ENCODE results near the gene LYPD6B.

DNA sequence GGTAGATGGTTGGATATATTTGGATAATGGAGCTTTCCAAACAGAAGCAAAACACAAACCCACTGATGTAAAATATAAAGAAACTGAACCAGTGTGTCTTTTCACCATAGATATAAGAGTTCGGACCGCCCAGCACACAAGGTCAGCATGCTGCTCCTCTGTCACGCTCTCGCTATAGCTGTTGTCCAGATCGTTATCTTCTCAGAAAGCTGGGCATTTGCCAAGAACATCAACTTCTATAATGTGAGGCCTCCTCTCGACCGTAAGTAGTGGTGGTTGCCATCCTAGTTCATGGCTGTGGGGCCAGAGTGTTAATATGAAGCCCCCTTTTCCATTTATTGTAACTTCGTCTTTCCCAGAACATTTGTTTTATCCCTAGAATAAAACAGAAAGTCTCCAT, 166.6 kb downstream of the LYPD6B start:
- no peak for TF ChIP-seq CTCF (conservative IDR thresholded peaks at IDR 0.05; ENCODE audit: low read length)
- no peak for TF ChIP-seq EZH2phosphoT487 (IDR thresholded peaks at IDR 0.05; ENCODE audit: borderline replicate concordance)

Measured in Loucy (cell line).